ELR (cell line): Measurements from ENCODE around the gene PEPD.

Experiments
- DNase-seq: peaks from one replicate; pipeline ENCODE4 v3.0.0-alpha.2; 2015; ENCODE audit warnings: low read depth

PEPD gene

DNA sequence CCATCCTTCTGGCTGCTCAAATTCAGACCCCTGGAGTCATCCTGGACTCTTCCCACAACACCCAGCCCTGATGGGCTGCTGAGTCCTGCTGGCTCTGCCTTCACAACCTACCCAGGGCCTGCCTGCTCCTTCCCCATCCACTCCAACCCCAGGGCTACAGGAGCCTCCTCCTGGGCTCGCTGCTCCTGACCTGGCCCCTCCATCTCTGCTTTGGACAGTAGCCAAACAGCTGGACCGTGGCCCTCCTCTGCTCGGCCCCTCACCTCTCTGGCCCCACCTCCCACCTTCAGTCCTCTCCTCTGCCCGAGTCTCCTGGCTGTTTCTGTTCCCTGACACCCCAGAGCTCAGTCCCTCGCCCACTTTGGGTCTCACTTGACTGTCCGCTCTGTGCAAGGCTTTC lies 81.3 kb downstream of the PEPD start:
- no peak for DNase-seq

DNA sequence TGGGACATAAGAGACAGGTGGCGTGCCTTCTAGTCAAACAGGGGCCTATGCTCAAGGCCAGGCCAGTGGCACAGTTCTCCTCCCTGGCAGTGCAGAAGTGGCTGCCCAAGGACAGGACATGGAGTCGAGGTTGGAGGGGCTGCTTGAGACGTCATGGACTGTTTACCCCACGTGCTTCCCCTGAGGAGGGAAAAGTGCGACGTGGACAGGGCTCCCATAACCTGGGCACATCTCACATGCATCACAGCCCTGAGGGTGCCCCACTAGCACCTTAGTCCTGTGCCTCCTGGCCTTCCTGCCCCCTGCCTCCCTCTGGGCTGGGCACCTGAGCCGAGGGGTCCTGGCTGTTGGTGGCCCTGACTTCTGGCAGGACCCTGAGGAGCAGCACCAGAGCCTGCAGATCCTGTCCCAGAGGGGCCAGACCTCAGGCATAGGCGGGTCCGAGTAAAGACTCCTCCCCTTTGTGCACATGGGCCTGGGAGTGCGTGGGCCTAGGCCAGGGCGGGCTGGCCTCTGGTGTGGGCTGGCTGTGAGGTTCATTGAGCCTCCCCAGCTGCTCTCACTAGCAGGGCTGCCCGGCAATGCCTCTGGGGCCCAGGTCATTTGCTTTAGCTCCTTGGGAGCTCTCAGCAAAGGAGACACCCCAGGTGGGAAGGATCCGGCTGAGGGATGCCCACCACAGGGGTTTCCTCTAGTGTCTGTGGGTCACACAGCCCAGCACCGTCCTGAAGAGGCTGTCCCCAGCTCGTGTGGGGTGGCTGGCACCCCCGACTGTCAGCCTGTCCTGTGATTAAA lies 82.4 kb downstream of the PEPD start:
- no peak for DNase-seq

DNA sequence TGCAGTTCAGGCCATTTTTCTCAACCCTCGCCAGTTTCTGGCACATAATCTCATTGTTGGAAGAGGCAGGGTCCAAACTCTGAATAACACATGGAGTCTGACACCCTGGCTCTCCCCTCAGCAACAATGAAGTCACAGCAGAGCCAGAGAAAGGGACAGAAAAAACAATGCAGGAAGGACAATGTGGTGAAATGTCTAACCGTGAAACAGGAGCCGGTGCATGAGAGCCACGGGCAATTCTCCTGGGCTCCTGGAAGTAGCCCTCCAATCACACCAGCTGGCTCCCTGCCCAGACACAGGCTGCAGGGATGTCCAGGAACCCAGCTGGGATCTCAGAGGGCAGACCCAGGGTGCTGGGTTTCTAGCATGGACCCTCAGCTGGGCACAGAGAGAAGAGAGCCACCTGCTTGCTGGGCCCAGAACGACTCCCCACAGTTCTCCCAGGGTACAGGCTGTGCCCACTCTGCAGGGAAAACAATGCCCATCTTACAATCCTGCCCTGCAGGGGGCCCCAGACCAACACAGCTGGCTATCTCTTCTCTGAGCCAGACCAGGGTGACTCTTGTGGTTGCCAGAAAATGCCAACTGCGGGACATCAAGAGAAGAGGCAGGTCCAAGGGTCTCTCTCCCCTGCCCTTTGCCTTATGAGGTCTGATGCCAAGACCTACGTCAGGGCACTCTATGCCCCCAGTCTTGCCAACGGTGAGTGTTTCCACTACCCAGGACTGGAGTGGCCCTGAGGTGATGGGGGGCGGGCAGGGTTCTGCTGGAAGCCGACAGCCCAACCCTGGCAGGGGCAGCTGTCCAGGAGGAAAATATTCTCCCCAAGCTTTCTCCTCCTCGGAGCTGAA lies 83.5 kb downstream of the PEPD start:
- DNase-seq = peak; percentile 24

DNA sequence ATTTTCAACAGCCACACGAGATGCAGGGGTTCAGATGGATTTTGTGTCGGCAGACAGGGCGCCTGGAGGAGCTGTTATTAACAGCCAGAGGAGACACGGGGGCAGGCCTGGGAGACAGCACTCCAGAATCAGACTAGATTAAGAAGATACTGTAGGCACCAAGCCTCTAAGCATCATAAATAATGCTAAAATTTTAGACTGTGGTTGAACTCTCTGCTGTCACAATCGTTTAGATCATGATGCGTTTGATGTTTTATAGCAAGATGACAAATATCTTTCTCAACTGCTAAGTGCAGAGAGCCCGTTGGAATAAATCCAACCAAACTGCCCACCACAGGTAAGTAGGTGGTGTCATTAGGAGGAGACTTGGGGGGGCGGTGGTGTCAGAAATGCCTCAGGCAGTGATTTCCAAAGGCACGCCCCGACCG lies 84.2 kb downstream of the PEPD start:
- DNase-seq = no peak

DNA sequence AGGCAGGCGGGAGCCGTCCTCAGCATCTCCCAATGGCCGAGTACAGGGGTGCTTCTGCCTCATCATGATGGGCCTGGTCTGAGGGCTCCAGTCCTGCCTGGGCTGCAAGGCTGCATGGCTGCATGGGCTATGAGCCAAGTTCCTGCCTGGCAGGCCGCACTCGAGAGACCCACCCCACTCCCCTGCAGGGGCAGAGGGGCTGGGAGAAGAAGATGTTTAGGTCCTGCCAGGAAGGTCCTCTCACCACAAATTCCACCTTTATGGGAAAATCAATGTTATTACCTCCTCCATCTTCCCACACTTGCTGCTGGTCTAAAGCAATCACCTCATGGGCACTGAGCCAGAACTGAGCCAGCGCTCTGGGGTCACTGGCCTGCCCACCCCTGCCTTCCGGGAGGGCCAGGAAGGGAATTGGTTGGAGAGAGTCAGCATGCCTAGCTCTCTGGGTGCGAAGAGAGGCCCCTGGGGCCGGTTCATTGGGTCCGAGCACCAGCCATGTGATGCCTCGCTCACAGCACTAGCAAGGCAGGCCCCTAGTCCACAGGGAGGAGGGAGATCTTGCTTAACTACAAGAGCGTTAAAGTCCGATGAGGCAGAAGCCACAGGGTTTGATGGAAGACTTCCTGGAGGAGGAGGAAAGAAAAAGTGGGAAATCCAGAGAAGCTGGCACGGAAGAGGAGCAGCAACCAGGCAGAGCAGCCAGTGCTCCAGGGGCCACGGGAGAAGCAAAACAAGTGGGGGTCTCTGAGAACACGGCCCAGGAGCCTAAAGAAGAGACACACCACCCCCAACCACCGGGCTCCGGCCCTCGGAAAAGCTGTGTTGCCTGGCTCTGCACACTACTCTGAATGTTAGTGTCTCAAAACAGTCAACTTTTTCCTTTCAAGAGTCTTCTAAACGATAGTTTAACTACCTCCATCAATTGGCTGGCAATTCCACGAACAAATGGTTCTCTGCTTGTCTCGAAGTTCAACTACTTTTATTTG lies 84.9 kb downstream of the PEPD start:
- no peak for DNase-seq

DNA sequence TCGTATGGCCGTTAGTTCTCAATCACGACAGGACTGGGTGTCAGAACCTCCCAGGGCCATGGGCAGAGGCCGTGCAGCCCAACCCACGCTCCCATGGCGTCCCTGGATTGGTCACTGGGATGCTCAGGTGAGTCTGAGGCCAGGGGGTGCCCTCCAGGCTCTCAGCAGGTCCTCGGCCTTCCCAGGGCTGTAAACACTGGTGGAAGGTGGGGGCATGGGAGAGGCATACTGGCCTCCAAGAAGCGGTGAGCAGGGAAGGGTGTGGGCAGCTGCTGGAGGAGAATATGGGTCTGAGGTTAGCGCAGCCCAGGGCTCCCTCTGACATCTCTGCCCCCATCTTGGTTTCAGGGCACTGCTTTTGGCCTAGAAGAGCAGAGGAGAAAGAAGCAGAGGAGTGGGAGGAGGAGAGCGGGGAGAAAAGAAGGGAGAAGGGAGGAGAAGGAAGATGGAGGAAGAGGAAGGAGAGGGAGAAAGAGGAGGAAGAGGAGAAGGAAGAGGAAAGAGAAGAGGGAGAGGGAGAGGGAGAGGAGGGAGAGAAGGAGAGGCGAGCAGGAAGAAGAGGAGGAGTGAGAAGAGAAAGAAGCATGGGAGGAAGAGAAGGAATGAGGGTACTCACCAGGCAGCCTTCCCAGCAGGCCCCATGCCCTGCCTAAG lies 85.8 kb downstream of the PEPD start:
- DNase-seq = no peak

DNA sequence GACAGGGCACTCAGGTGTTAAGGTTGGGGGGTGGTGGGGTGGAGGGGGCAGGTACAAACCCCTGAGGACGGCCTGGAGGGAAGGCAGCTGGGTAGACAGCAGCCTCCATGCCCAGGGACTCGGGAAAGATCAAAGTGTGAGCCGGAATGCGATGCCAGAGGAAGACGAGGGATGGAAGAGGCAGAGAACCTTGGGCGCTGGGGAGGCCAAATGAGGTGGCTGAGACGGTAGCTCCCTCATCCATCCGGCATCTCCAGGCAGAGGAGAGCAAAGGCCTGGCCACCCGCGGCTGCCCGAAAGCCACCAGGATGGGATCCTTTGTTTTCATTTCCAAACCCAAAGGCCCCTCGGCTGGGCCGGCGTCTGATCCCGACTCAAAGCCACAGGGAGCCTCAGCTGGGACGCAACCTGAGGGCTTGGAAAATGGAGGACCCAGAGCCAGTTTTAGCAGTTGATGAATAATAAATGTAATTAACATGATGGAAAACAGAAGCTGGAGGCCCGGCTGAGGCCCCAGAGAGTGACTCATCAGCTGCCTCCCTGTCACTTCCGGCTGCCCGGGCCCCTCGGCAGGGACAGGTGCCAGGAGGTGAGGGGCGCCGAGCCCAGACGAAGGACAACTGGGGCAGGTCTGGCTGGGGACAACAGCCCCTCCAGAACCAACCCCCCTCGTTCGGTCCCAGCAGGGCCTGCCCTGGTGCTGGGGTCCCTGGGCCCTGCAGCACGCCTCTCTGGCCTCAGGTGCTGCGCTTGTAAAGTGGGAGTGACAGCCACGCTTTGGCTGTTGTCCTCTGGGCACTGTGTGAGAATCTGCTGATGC lies 86.5 kb downstream of the PEPD start:
- DNase-seq = peak; percentile 48

DNA sequence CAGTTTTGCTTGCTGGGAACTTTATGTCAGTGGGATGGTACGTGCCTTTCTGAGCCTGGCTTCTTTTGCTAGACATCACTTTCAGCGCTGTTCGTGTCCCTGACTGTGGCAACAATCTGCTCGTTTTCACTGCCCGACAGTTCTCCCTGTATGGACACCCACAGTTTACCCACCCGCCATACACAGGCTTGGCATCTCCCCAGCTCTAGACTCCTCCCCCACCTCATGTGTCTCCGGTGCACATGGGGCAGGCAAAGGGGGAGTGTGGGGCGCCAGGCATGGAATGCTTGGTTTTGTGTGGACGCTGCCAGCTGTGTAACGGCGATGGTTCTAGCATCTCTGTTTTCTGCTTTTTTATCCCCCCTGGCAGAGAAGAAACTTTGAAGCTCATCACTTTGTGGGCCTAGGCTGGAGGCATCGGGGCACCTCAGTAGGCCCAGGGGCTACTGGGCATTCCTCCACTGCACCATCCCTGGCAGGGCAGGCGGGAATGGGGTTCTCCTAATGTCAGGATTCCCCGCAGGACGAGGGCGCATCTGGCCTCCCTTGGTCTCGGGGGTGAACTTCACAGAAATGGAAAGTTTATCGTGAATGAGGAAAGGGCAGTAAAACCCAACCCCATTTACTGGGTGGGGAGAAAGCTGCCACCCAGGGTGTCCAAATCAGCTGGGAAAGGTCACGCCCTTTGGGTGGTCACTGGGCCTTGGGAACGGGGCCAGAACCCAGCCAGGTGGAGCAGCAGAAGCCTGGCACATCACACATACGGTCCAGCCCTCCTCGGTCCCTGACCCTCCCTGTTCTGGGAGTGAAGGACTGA lies 87.3 kb downstream of the PEPD start:
- DNase-seq = no peak

DNA sequence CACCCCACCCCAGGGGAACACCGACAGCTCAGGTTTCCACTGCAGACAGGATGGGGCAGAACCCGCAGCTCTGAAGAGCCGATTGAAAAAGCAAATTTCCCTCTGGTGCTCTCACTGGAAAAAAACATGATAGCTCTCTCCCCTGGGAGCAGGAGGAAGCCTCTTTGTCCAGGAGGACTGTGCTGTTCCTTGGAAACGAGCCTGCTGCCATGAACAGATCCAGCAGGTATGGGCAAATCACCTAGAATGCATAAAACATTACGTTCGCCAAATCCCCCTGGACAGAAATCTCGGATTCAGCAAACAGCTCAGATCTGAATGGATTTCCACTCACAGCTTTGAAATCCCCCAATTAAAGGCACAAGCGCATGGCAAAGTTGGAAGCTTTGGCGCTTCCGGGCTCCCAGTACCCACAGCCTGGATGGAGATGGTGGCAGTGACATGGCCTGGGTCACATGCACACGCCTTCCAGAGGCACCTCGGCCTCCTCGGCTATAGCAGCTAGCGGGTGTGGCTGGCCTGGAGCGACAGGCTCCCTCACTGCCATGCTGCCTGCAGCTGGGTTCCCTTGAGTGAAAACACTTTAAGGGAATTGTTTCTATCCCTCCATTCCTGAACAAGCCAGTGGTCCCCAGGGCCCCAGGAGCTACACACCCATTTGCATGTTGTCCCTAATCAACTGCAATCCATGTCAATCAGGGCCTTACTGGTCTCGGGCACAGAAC lies 89.0 kb downstream of the PEPD start:
- no peak for DNase-seq

DNA sequence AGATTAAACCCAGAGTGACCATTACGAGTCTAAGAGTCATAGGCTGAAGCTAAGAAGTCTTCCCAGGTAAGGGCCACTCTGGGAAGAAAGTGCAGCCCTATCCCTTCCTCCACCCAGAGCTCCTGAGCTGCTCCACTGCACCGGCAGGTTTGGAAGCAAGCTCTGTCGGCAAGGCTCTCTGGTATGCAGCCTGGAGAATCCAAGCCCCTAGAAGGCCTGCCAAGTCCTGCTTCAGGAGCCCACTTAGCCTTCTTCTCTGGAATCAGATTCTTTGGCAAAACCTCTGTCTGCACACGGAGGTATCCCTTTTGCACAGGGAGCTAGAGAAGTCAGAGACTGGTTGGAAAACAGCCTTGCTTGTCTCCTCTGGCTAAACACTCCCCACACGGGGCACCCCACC lies 89.6 kb downstream of the PEPD start:
- no peak for DNase-seq

DNA sequence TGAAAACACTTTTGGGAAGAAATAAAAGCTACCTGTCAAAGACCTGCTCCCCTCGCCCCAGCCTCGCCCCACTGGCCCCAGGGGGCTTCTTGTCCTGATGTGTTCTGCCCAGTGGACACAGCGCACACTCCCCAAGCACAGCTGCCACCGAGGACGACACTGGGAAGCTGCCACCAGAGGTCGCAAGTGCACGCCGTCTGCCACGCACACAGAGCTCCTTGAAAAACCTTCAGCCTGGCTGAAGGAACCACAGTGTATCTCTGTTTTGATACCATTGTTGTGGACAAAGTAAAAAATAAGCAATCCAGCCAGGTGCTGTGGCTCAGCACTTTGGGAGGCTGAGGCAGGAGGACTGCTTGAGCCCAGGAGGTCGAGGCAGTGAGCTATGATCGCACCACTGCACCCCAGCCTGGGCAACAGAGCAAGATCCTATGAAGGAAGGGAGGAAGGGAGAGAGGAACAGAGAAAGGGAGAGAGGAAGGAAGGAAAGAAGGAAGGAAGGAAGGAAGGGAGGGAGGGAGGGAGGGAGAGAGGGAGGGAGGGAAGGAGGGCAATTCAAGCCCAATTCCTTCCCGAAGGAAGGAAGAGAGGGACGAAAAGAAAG lies 90.8 kb downstream of the PEPD start:
- peak; percentile 64 for DNase-seq

DNA sequence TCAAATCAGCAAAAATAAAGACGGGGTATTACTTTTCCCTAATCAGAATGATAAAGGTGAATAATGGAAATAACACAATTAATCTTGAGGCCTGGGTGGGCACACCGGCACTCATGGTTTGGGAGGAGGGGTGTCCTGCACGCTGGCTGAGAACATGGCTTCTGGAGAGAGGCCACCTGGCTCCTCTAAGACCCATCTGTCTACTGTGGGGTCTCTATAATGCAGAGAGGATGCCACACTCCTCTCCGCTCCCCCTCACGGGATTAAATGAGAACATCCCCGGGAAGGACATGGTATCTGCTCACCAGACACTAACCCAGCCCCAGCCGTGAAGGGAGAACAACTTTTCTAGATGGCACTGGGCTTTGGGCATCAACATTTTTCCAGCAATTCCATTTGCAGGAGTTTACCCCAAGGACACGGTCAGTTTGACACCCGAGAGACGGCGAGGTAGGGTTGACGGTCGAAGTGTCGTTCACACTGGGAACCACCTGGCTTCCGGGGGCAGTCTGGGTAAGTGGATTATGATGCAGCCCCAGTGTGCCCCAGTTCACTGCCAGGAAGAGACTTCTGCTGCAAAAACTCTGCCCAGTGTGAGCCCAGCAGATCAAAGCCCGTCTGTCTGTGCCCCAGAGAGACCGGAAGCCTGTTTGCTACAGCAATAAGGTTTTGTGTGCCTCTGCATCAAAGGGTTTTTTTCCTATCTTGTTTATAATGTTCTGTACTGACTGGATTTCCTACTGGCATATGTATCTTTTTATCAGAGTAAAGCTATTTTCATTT lies 91.5 kb downstream of the PEPD start:
- DNase-seq = no peak

DNA sequence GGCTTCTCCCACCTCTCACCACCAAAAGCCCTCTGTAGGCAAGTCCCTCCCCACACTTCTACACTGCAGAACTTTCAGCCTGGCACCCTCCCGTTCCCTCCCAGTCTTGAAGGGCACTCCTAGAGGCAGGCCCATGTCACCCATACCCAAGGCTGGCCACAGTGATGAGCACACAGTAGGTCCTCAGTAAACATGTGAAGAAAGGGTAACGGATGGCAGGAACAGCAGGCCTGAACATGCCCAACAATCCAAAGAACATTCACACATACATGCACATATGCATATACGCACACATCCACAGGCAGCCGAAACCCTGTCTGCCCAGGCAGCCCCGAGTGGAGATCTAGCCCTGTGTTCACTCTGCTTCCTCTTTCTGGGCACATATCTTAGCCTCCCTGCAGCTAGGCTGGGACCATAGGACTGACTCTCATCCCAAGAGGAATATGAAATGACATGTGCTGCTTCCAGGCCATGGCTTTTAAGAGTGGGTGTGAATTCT lies 92.9 kb downstream of the PEPD start:
- no peak for DNase-seq

DNA sequence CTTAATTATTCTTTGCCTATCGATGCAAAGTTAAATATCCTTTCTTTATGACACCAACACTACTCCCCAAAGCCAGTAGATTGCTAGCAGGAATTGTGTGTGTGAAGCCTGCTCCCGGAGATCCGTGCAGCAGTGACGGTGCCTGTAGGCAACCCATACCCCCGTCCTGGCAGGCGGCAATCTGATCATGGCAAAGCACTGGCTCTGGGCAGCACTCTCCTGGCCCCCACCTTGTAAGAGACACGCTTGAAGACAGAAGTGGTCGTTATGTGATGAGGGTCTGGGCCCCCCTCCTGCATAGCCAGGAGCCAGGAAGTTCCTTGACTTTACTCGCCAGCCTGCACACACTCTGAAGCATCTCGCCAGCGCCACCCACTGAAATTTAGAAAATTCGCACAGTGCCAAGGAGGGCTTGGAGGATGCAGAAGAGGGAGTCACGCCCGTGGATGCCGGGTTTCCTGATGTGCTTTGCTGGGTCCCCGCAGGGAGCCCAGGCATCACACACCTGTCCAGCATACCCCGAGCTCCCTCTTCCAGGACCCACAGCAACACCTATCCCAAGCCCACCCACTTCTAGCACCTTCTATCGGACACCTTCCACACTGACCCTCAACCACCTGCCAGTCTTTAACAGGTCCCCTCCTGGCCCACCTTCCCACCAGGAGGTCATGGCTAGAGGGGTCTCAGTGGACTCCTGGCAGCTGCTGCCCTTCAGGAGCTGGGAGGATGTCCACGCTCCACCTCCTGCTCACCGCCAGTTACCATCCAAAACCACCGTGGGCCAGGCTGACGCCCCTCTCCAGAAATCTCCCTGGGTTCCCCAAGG lies 93.6 kb downstream of the PEPD start:
- DNase-seq = no peak

DNA sequence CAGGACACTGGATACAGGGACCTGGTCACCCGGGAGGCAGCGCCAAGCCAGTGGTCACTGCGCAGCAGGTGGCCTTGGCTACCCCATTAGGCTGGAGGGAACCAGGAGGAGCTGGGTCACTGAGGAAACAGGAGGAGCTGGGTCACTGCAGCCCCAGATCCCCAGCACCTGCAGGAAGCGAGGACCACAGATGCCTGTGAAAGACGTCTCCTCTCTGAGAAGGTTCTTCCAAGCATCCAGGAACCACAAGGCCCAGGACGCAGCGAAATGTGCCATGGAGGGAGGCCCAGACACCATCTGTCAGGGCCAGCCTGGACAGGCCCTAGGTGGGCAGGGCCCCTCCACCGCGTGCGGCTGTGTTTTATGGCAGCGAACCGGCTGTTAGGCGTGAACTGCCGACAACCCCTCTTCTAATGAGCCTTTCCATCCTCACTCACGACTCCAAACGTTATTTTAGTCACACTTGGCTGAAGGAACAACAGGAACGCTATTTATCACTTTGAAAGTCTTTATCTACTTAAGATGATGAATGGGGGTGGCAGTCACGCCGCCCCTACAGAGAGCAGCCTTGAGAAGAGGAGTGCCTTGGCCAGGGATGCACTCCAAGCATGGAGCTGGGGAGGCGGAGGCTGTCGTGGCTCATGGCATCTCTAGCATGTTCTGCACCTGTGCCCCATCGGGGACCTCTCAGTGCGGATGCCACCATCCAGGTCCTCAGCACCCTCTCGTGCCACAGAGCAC lies 94.8 kb downstream of the PEPD start:
- no peak for DNase-seq

DNA sequence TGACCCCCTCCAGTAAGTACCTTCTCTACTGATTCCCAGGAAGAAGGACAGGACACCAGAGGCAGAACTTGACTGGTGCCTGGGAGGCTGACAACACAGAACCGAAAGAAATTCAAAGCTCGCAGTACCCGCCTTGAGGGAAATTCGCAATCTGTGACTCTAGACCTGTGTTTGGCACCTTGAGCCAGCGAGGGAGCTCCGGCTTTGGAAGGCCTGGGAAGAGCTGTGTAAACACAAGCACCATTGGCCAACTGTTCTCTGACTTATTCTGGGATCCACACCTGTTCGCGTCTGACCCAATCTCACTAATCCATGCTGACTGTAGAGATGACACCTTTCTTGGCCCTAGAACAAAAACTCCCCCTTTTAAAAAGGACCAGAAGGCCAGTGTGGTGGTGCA lies 97.4 kb downstream of the PEPD start:
- no peak for DNase-seq
